DOHH2 (cell line): Measurements from ENCODE around the gene OSBP.

Source experiments
- H3F3A ChIP-seq: fragments of 200-600 bp; sonication (generic), shearing (Covaris generic); 2 replicates; pipeline ENCODE4 v1.6.0; 2016; ENCODE audit warnings: antibody characterized with exemption, mild to moderate bottlenecking; ENCODE audit not compliant: control insufficient read depth, insufficient read depth
- H3K27ac ChIP-seq: fragments of 200-600 bp; sonication (generic); 2 replicates; pipeline ENCODE4 v1.5.1; 2014; ENCODE audit warnings: low read depth, mild to moderate bottlenecking, low read length, moderate library complexity
- H3K27me3 ChIP-seq: fragments of 200-600 bp; sonication (generic); 2 replicates; pipeline ENCODE4 v1.6.1; 2014; ENCODE audit warnings: mild to moderate bottlenecking, low read length, mixed read lengths; ENCODE audit not compliant: control insufficient read depth
- H3K36me3 ChIP-seq: fragments of 200-600 bp; sonication (generic); 2 replicates; pipeline ENCODE4 v1.6.1; 2014; ENCODE audit warnings: mild to moderate bottlenecking, low read length, moderate library complexity, mixed read lengths; ENCODE audit not compliant: control insufficient read depth
- H3K4me1 ChIP-seq: fragments of 200-600 bp; sonication (generic); 2 replicates; pipeline ENCODE4 v1.6.1; 2014; ENCODE audit warnings: mild to moderate bottlenecking, low read length, mixed read lengths; ENCODE audit not compliant: control insufficient read depth
- H3K4me2 ChIP-seq: fragments of 200-600 bp; sonication (generic); 2 replicates; pipeline ENCODE4 v1.6.0; 2014; ENCODE audit warnings: mild to moderate bottlenecking, low read length, moderate library complexity
- H3K4me3 ChIP-seq: fragments of 200-600 bp; sonication (generic); 2 replicates; pipeline ENCODE4 v1.5.1; 2014; ENCODE audit warnings: mild to moderate bottlenecking, low read length, mixed read lengths
- H3K79me2 ChIP-seq: fragments of 200-600 bp; sonication (generic); 2 replicates; pipeline ENCODE4 v1.6.1; 2014; ENCODE audit warnings: mild to moderate bottlenecking, low read length, mixed read lengths; ENCODE audit not compliant: control insufficient read depth
- H3K9me2 ChIP-seq: fragments of 200-600 bp; sonication (generic); replicated peaks from 2 replicates; pipeline ENCODE4 v1.6.1; 2014; ENCODE audit warnings: mild to moderate bottlenecking, low read length, mixed read lengths; ENCODE audit not compliant: control insufficient read depth
- H3K9me3 ChIP-seq: fragments of 200-600 bp; sonication (generic); 2 replicates; pipeline ENCODE4 v1.6.1; 2014; ENCODE audit warnings: antibody characterized with exemption, low read length, mixed read lengths; ENCODE audit not compliant: control insufficient read depth, insufficient read depth
- H4K20me1 ChIP-seq: fragments of 200-600 bp; sonication (generic); 2 replicates; pipeline ENCODE4 v1.6.0; 2014; ENCODE audit warnings: low read depth, mild to moderate bottlenecking, antibody characterized with exemption, low read length, moderate library complexity; ENCODE audit not compliant: control insufficient read depth, insufficient read depth
- EZH2phosphoT487 ChIP-seq: fragments of 200-600 bp; sonication (generic); IDR thresholded peaks from 2 replicates; pipeline ENCODE4 v1.6.1; 2017; ENCODE audit warnings: borderline replicate concordance, mild to moderate bottlenecking, antibody characterized with exemption, low read length, moderate library complexity, mixed read lengths
- TF ChIP-seq, protein P1 (sequence below): fragments of 200-600 bp; sonication (generic); IDR thresholded peaks from one replicate; pipeline ENCODE4 v1.5.1; 2014; ENCODE audit warnings: antibody characterized with exemption, mild to moderate bottlenecking, low read depth, low read length; ENCODE audit not compliant: poor library complexity, severe bottlenecking

Gene OSBP

GRCh38 chr11:59578369-59578768, 37.2 kb downstream of the OSBP start:
- H3K9me2 ChIP-seq: no peaks in the 10 kb centered on the region
- H3K4me1 ChIP-seq: no peaks in the 10 kb centered on the region
- no peak overlapping the region for H3K4me2 ChIP-seq
- no peaks in the 10 kb centered on the region; the same call in 1 of the 2 replicates for H3F3A ChIP-seq
- no peaks in the 10 kb centered on the region for H3K27me3 ChIP-seq
- TF ChIP-seq, protein P1, sequence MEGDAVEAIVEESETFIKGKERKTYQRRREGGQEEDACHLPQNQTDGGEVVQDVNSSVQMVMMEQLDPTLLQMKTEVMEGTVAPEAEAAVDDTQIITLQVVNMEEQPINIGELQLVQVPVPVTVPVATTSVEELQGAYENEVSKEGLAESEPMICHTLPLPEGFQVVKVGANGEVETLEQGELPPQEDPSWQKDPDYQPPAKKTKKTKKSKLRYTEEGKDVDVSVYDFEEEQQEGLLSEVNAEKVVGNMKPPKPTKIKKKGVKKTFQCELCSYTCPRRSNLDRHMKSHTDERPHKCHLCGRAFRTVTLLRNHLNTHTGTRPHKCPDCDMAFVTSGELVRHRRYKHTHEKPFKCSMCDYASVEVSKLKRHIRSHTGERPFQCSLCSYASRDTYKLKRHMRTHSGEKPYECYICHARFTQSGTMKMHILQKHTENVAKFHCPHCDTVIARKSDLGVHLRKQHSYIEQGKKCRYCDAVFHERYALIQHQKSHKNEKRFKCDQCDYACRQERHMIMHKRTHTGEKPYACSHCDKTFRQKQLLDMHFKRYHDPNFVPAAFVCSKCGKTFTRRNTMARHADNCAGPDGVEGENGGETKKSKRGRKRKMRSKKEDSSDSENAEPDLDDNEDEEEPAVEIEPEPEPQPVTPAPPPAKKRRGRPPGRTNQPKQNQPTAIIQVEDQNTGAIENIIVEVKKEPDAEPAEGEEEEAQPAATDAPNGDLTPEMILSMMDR: no peak
- no peak for TF ChIP-seq EZH2phosphoT487
- H3K27ac ChIP-seq: no peak overlapping the region
- no peaks in the 10 kb centered on the region for H3K9me3 ChIP-seq
- peaks cover 68% of the 10 kb centered on the region for H3K36me3 ChIP-seq
- H3K79me2 ChIP-seq: no peaks in the 10 kb centered on the region
- H3K4me3 ChIP-seq: no peak overlapping the region
- H4K20me1 ChIP-seq: no peaks in the 10 kb centered on the region

DNA sequence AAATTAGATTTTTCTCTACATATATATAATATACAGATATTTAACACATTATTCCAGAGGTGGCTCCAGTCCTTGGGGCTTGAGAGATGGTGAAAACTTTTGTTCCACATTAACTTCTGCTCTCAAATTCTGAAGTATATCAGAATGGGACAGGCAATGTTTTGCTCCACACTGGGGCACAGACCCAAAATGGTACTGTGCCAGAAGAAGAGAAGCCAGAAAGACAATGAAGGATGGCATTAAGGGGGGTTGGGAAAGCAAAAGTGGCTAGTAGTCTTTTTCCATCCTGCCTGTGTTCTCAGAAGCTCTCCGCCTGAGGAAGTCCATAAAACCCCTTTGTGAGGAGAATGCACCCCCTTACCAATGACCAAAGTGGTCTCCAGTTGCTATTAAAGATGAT, 40.1 kb downstream of the OSBP start:
- Histone ChIP-seq H3F3A (peaks cover 3% of the 10 kb centered on the region; the same call in 1 of the 2 replicates), H4K20me1 (no peaks in the 10 kb centered on the region), H3K27me3 (no peaks in the 10 kb centered on the region), H3K9me3 (no peaks in the 10 kb centered on the region), H3K4me2 (no peak overlapping the region), H3K4me3 (no peak overlapping the region), H3K79me2 (no peaks in the 10 kb centered on the region), H3K27ac (no peak overlapping the region), H3K4me1 (no peaks in the 10 kb centered on the region), H3K9me2 (no peaks in the 10 kb centered on the region), H3K36me3 (peaks cover 46% of the 10 kb centered on the region)
- TF ChIP-seq, protein P1: no peak
- TF ChIP-seq EZH2phosphoT487: no peak

GRCh38 chr11:59574932-59575502, 40.6 kb downstream of the OSBP start:
- Histone ChIP-seq H4K20me1 (no peaks in the 10 kb centered on the region), H3F3A (peaks cover 3% of the 10 kb centered on the region; the same call in 1 of the 2 replicates), H3K9me2 (no peaks in the 10 kb centered on the region), H3K9me3 (no peaks in the 10 kb centered on the region), H3K4me1 (no peaks in the 10 kb centered on the region), H3K4me3 (no peak overlapping the region), H3K27ac (no peak overlapping the region), H3K27me3 (no peaks in the 10 kb centered on the region), H3K36me3 (peaks cover 42% of the 10 kb centered on the region), H3K4me2 (no peak overlapping the region), H3K79me2 (no peaks in the 10 kb centered on the region)
- no peak for TF ChIP-seq EZH2phosphoT487
- TF ChIP-seq, protein P1: no peak
